ENCODE data around the gene HOXA5.

The HOXA5 gene

DNA sequence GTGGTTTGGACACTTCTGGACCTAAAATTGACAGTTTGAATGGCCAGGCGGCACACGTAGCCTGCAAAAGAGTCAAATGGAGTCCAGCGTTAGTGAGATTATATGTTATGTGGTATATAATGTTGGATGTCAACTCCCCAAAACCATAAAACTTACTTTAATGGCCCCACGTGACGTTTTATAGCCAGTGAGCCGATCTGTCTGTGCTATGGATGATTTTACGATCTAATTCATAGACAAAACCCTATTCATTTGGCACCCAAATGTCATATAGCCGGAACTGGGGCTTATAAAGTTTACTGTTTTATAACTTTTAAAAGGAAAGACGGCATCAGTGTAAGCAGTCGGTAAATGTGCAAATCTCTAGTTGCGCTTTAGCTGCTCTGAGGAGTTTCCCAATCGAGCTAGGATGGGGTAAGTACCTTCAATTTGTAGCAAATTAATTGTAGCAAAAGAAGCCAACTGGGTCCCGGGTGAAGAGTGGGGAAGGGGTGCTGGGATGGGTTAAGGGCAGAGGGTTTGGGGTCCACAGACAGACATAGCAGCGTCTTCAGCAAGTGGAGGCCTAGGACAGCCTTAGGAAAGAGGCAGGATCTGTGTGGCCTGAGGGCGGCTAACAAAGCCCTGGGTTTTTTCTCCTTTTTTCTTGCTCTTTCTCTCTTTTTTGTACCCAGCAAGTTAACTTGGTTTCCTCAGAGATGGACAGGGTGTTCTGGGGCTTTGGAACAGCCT lies 3.2 kb downstream of the HOXA5 start:
- H3K4me3 ChIP-seq (replicated peaks in 1 of 2; ENCODE audit: low read depth in 2 of 2, low read length in 2 of 2) = no peak overlapping the region
- DNase-seq (ENCODE audit: low read depth in 2 of 2) = no peak
- TF ChIP-seq, protein P1, sequence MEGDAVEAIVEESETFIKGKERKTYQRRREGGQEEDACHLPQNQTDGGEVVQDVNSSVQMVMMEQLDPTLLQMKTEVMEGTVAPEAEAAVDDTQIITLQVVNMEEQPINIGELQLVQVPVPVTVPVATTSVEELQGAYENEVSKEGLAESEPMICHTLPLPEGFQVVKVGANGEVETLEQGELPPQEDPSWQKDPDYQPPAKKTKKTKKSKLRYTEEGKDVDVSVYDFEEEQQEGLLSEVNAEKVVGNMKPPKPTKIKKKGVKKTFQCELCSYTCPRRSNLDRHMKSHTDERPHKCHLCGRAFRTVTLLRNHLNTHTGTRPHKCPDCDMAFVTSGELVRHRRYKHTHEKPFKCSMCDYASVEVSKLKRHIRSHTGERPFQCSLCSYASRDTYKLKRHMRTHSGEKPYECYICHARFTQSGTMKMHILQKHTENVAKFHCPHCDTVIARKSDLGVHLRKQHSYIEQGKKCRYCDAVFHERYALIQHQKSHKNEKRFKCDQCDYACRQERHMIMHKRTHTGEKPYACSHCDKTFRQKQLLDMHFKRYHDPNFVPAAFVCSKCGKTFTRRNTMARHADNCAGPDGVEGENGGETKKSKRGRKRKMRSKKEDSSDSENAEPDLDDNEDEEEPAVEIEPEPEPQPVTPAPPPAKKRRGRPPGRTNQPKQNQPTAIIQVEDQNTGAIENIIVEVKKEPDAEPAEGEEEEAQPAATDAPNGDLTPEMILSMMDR (IDR thresholded peaks at IDR 0.05; ENCODE audit: low read depth, low read length) = no peak

DNA sequence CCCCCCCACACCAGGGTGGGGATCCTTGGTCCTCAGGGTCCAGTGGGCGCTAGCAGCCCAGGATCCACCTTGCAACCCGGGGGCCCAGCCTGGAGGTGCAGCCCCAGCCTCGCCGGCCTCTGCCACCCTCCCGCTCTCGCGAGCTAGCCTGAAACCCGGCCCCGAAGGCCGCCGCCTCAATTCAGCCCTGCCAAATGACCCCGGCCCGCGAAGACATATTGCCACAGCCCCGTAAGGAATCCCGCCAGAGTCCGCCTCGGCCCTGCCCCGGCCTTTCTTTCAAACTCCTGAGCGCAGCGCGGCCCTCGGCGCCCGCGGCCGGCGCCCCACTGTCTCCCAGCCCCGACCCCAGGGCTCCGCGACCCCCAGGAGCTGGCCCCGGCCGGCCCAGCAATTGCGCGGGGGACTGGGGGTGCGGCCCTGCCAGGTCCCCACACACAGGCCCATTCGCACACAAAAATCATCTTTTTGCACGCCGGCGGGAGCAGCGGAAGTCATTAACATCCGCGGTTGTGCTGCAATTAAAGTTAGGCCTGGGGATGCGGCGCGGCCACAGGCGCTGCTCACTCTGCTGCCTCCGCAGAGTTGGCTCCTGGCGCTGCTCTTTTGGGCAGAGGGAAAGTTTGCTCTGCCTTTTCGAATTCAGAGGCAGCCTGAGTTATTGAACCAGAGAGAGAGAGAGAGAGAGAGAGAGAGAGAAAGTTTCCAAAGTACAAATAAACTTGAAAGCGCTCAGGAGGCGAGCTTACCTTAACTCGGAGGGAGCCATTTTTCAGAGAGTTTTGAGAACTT lies 4.0 kb downstream of the HOXA5 start:
- no peak overlapping the region for H3K4me3 ChIP-seq (replicated peaks in 1 of 2; ENCODE audit: low read depth in 2 of 2, low read length in 2 of 2)
- TF ChIP-seq, protein P1 (IDR thresholded peaks at IDR 0.05; ENCODE audit: low read depth, low read length) = no peak
- DNase-seq (ENCODE audit: low read depth in 2 of 2) = no peak

- TF ChIP-seq, protein P1 (IDR thresholded peaks at IDR 0.05; ENCODE audit: low read depth, low read length) = no peak
- H3K4me3 ChIP-seq (replicated peaks in 1 of 2; ENCODE audit: low read depth in 2 of 2, low read length in 2 of 2) = no peak overlapping the region
- DNase-seq (ENCODE audit: low read depth in 2 of 2) = no peak
These were observed 4.5 kb downstream of the HOXA5 start for GRCh38 chr7:27138985-27139333.

- H3K4me3 ChIP-seq (replicated peaks in 1 of 2; ENCODE audit: low read depth in 2 of 2, low read length in 2 of 2) = no peak overlapping the region
- no peak for DNase-seq (ENCODE audit: low read depth in 2 of 2)
- TF ChIP-seq, protein P1 (IDR thresholded peaks at IDR 0.05; ENCODE audit: low read depth, low read length) = no peak
These were observed 5.0 kb downstream of the HOXA5 start for GRCh38 chr7:27138472-27138871.

- no peak overlapping the region for H3K4me3 ChIP-seq (replicated peaks in 1 of 2; ENCODE audit: low read depth in 2 of 2, low read length in 2 of 2)
- no peak for DNase-seq (ENCODE audit: low read depth in 2 of 2)
- TF ChIP-seq, protein P1 (IDR thresholded peaks at IDR 0.05; ENCODE audit: low read depth, low read length) = no peak
These were observed 5.7 kb downstream of the HOXA5 start for GRCh38 chr7:27137640-27138315.

- TF ChIP-seq, protein P1 (IDR thresholded peaks at IDR 0.05; ENCODE audit: low read depth, low read length) = no peak
- H3K4me3 ChIP-seq (replicated peaks in 1 of 2; ENCODE audit: low read depth in 2 of 2, low read length in 2 of 2) = no peak overlapping the region
These were observed 9.1 kb downstream of the HOXA5 start for GRCh38 chr7:27134392-27134791.

More at GRCh38 chr7:27134392-27134791, 9.1 kb downstream of the HOXA5 start:
- peak; percentile 52 to 64 for DNase-seq (ENCODE audit: low read depth in 2 of 2)

All from cardiac fibroblast (primary cell).